WTC11 (cell line): ENCODE data around the gene FOXC1. TPM values are rescaled to one million over a fixed set of nuclear protein-coding genes. Genes with fewer than 3 reads are reported as not detected.

Source experiments
- ATAC-seq: fragments of 200-7000 bp; cut with Tn5 transposase; 2 replicates; pipeline ENCODE4 v1.10.0; 2021; ENCODE audit warnings: mild to moderate bottlenecking, moderate library complexity
- CTCF ChIA-PET: fragments of 300-600 bp; sonication (Branson Sonifier 250); formaldehyde crosslinking; loops from one replicate; lab custom pipeline; 2021; ENCODE audit warnings: antibody characterized with exemption; lab: Charles Lee
- POLR2A ChIA-PET: fragments of 350-600 bp; sonication (Branson Sonifier 250); formaldehyde crosslinking; loops from one replicate; lab custom pipeline; 2021; ENCODE audit warnings: antibody characterized with exemption; lab: Charles Lee
- DNase-seq: peaks from one replicate; pipeline ENCODE4 v3.0.0; 2021; ENCODE audit warnings: low spot score
- H3K27ac Mint-ChIP-seq: 2 replicates; pipeline ENCODE4 v1.8.0; 2021; ENCODE audit warnings: mixed read lengths
- H3K27me3 Mint-ChIP-seq: 2 replicates; pipeline ENCODE4 v1.8.0; 2021; ENCODE audit warnings: low read depth, mild to moderate bottlenecking, moderate library complexity, mixed read lengths
- H3K36me3 Mint-ChIP-seq: 2 replicates; pipeline ENCODE4 v1.8.0; 2021; ENCODE audit warnings: mixed read lengths
- H3K4me1 Mint-ChIP-seq: 2 replicates; pipeline ENCODE4 v1.8.0; 2022; ENCODE audit warnings: mixed read lengths
- H3K4me3 Mint-ChIP-seq: 2 replicates; pipeline ENCODE4 v1.8.0; 2021; ENCODE audit warnings: mild to moderate bottlenecking, moderate library complexity, mixed read lengths
- H3K9me3 Mint-ChIP-seq: 2 replicates; pipeline ENCODE4 v1.8.0; 2021; ENCODE audit warnings: mixed read lengths
- AFF4 ChIP-seq: sonication (generic); formaldehyde crosslinking; IDR thresholded peaks from 2 replicates; pipeline ENCODE4 v1.8.1; 2023; ENCODE audit warnings: mild to moderate bottlenecking, missing genetic modification reagents, borderline replicate concordance
- ATF2 ChIP-seq: sonication (generic); formaldehyde crosslinking; IDR thresholded peaks from 2 replicates; pipeline ENCODE4 v1.8.1; 2022; ENCODE audit warnings: low read depth, missing genetic modification reagents, borderline replicate concordance
- CREB1 ChIP-seq: sonication (generic); formaldehyde crosslinking; IDR thresholded peaks from 2 replicates; pipeline ENCODE4 v1.8.0; 2023; ENCODE audit warnings: mild to moderate bottlenecking, missing genetic modification reagents
- CTCF ChIP-seq: fragments of 200-600 bp; IDR thresholded peaks from 2 replicates; pipeline ENCODE4 v1.8.0; 2022; ENCODE audit warnings: antibody characterized with exemption
- E2F1 ChIP-seq: sonication (generic); formaldehyde crosslinking; IDR thresholded peaks from 2 replicates; pipeline ENCODE4 v1.8.0; 2022; ENCODE audit warnings: mild to moderate bottlenecking, missing genetic modification reagents
- EMX1 ChIP-seq: fragments of 250-450 bp; sonication (Bioruptor Pico); IDR thresholded peaks from 2 replicates; pipeline ENCODE4 v1.8.0; 2021; ENCODE audit warnings: mild to moderate bottlenecking
- ESRRA ChIP-seq: sonication (generic); formaldehyde crosslinking; IDR thresholded peaks from 2 replicates; pipeline ENCODE4 v1.8.1; 2022; ENCODE audit warnings: mild to moderate bottlenecking, missing genetic modification reagents, borderline replicate concordance
- GRHL2 ChIP-seq: fragments of 250-450 bp; sonication (Bioruptor Pico); IDR thresholded peaks from 2 replicates; pipeline ENCODE4 v1.8.0; 2022; ENCODE audit warnings: mild to moderate bottlenecking, moderate library complexity; ENCODE audit not compliant: insufficient replicate concordance, severe bottlenecking
- MLX ChIP-seq: sonication (generic); formaldehyde crosslinking; IDR thresholded peaks from 2 replicates; pipeline ENCODE4 v1.8.1; 2023; ENCODE audit warnings: mild to moderate bottlenecking, missing genetic modification reagents, moderate library complexity
- MYBL2 ChIP-seq: sonication (generic); formaldehyde crosslinking; IDR thresholded peaks from 2 replicates; pipeline ENCODE4 v1.8.1; 2023; ENCODE audit warnings: mild to moderate bottlenecking, moderate library complexity, missing genetic modification reagents
- NR3C1 ChIP-seq: sonication (generic); formaldehyde crosslinking; conservative IDR thresholded peaks from 2 replicates; pipeline ENCODE4 v1.8.1; 2023; ENCODE audit warnings: low read depth, mild to moderate bottlenecking, missing genetic modification reagents
- PRDM15 ChIP-seq: sonication (generic); formaldehyde crosslinking; IDR thresholded peaks from 2 replicates; pipeline ENCODE4 v1.8.0; 2022; ENCODE audit warnings: missing genetic modification reagents
- PREB ChIP-seq: sonication (generic); formaldehyde crosslinking; IDR thresholded peaks from 2 replicates; pipeline ENCODE4 v1.8.1; 2022; ENCODE audit warnings: mild to moderate bottlenecking, missing genetic modification reagents, moderate library complexity, borderline replicate concordance
- PRRX2 ChIP-seq: fragments of 250-450 bp; sonication (Bioruptor Pico); IDR thresholded peaks from 2 replicates; pipeline ENCODE4 v1.8.0; 2021; ENCODE audit warnings: mild to moderate bottlenecking
- TCF7 ChIP-seq: sonication (generic); formaldehyde crosslinking; IDR thresholded peaks from 2 replicates; pipeline ENCODE4 v1.8.0; 2022; ENCODE audit warnings: mild to moderate bottlenecking, low read depth, missing genetic modification reagents, moderate library complexity
- total RNA-seq: library from RNA; stranded (reverse); gene quantifications from 3 replicates; pipeline ENCODE4 v1.2.3, GENCODE V29; 2021

Gene FOXC1
- total RNA-seq, 1 experiment from 2014 or later: 10.7 TPM

GRCh38 chr6:1658212-1659005, 48.7 kb downstream of the FOXC1 start:
- no peaks in the 10 kb centered on the region for H3K9me3 Mint-ChIP-seq

GRCh38 chr6:1659816-1660215, 50.1 kb downstream of the FOXC1 start:
- H3K36me3 Mint-ChIP-seq: no peaks in the 10 kb centered on the region
- H3K4me1 Mint-ChIP-seq: peaks cover 10% of the 10 kb centered on the region
- no peak overlapping the region for H3K4me3 Mint-ChIP-seq
- no peak for ATAC-seq
- no peaks in the 10 kb centered on the region; the same call in 1 of the 2 replicates for H3K27me3 Mint-ChIP-seq
- no peak for DNase-seq
- POLR2A ChIA-PET: no interaction called here
- no peaks in the 10 kb centered on the region for H3K9me3 Mint-ChIP-seq
- H3K27ac Mint-ChIP-seq: no peak overlapping the region
- CTCF ChIA-PET: no interaction called here
- TF ChIP-seq AFF4 (CRISPR knock-in tag) (no peak), PRDM15 (CRISPR knock-in tag) (no peak), ESRRA (no peak), MLX (no peak), E2F1 (no peak)

More at GRCh38 chr6:1658212-1659005, 48.7 kb downstream of the FOXC1 start:
- no peaks in the 10 kb centered on the region; the same call in 1 of the 2 replicates for H3K27me3 Mint-ChIP-seq
- CTCF ChIA-PET: interaction anchor here (0.7 kb wide), 2 partner anchors 56 to 554 kb away, joined by 4 to 6 read pairs; no protein-coding TSS in a partner anchor
- DNase-seq: no peak
- TF ChIP-seq EMX1 (CRISPR knock-in tag) (no peak), MYBL2 (CRISPR knock-in tag) (no peak), PREB (CRISPR knock-in tag) (no peak), NR3C1 (CRISPR knock-in tag) (no peak), TCF7 (CRISPR knock-in tag) (no peak), CREB1 (no peak), ATF2 (no peak), CTCF (no peak), GRHL2 (CRISPR knock-in tag) (no peak), PRRX2 (CRISPR knock-in tag) (no peak)
- TF ChIP-seq, all 79 proteins: peak for 0
- Mint-ChIP-seq H3K4me3 (no peak overlapping the region), H3K27ac (no peak overlapping the region), H3K36me3 (no peaks in the 10 kb centered on the region), H3K4me1 (peaks cover 10% of the 10 kb centered on the region)
- POLR2A ChIA-PET: no interaction called here
- no peak for ATAC-seq
